ENCODE results near the gene DHDH. TPM values are rescaled to one million over a fixed set of nuclear protein-coding genes. Genes with fewer than 3 reads are reported as not detected.

DHDH gene
- total and polyA plus RNA-seq, 2 of the 13 experiments (the other 11 are each of a cell fraction or from before 2014, with no cell fraction given) = 0.13 to 0.91 TPM

- TF ChIP-seq MYC (CRISPR knock-in tag; IDR thresholded peaks at IDR 0.05; ENCODE audit: borderline replicate concordance) = peak; percentile 55; the same call in 1 of the 2 replicates
- TF ChIP-seq ZNF232 (CRISPR knock-in tag; IDR thresholded peaks at IDR 0.05; ENCODE audit: borderline replicate concordance) = peak; percentile 74; the same call in 1 of the 2 replicates
- 0 out of 2 replicates have a peak, but pooled peaks have one; percentile 69 for TF ChIP-seq BCL3 (CRISPR knock-in tag; IDR thresholded peaks at IDR 0.05)
- TF ChIP-seq MXI1 (IDR thresholded peaks at IDR 0.05; ENCODE audit: borderline replicate concordance, low read depth, low read length) = peak; percentile 60; the same call in 1 of the 3 replicates
- no peak for TF ChIP-seq ZFP36L1 (CRISPR knock-in tag; IDR thresholded peaks at IDR 0.05)
- TF ChIP-seq ZNF839 (CRISPR knock-in tag; IDR thresholded peaks at IDR 0.05; ENCODE audit: borderline replicate concordance) = peak; percentile 91
- peak; percentile 38 for TF ChIP-seq ASH2L (IDR thresholded peaks at IDR 0.05; ENCODE audit: insufficient read length, low read depth, low read length)
- no peak for TF ChIP-seq ISX (CRISPR knock-in tag; conservative IDR thresholded peaks at IDR 0.05)
- peak; percentile 61 for TF ChIP-seq SALL1 (CRISPR knock-in tag; IDR thresholded peaks at IDR 0.05)
- 0 out of 2 replicates have a peak, but pooled peaks have one; percentile 35 for TF ChIP-seq SNAI1 (CRISPR knock-in tag; IDR thresholded peaks at IDR 0.05; ENCODE audit: borderline replicate concordance)
- 0 out of 2 replicates have a peak, but pooled peaks have one; percentile 29 for TF ChIP-seq ZBTB37 (CRISPR knock-in tag; IDR thresholded peaks at IDR 0.05)
- TF ChIP-seq MLX (CRISPR knock-in tag; IDR thresholded peaks at IDR 0.05) = no peak
- TF ChIP-seq ATF7 (IDR thresholded peaks at IDR 0.05) = no peak
- TF ChIP-seq ATF7 (CRISPR knock-in tag; IDR thresholded peaks at IDR 0.05) = no peak
- TF ChIP-seq ZNF224 (CRISPR knock-in tag; IDR thresholded peaks at IDR 0.05) = peak; percentile 73; the same call in 1 of the 2 replicates
- TF ChIP-seq SMARCE1 (IDR thresholded peaks at IDR 0.05; ENCODE audit: borderline replicate concordance) = no peak
- TF ChIP-seq SPEN (CRISPR knock-in tag; IDR thresholded peaks at IDR 0.05; ENCODE audit: low read depth) = no peak; the same call in 1 of the 2 replicates
- peak; percentile 78 for TF ChIP-seq RFXAP (CRISPR knock-in tag; IDR thresholded peaks at IDR 0.05; ENCODE audit: borderline replicate concordance)
- peak; percentile 46; the same call in 1 of the 2 replicates for TF ChIP-seq HDAC2 (CRISPR knock-in tag; IDR thresholded peaks at IDR 0.05)
- no peak for TF ChIP-seq ZMAT3 (CRISPR knock-in tag; conservative IDR thresholded peaks at IDR 0.05)
- TF ChIP-seq ARHGAP35 (CRISPR knock-in tag; IDR thresholded peaks at IDR 0.05; ENCODE audit: borderline replicate concordance) = peak; percentile 10; the same call in 1 of the 2 replicates
- TF ChIP-seq NBN (conservative IDR thresholded peaks at IDR 0.05) = no peak
- no peak for TF ChIP-seq ZBTB10 (CRISPR knock-in tag; IDR thresholded peaks at IDR 0.05; ENCODE audit: borderline replicate concordance)
- peak; percentile 77; the same call in 1 of the 2 replicates for TF ChIP-seq ATF1 (CRISPR knock-in tag; IDR thresholded peaks at IDR 0.05)
- TF ChIP-seq ZNF792 (CRISPR knock-in tag; IDR thresholded peaks at IDR 0.05) = peak; percentile 79; the same call in 1 of the 2 replicates
- no peak for TF ChIP-seq ZKSCAN8 (CRISPR knock-in tag; IDR thresholded peaks at IDR 0.05; ENCODE audit: borderline replicate concordance)
Observed at GRCh38 chr19:48899781-48900476, 33.6 kb upstream of the DHDH start, which contains the start of gene NUCB1 (continued).
